Central memory CD4-positive, alpha-beta T cell (primary cell): ENCODE data around the gene TYMP.

Experiments
- DNase-seq: peaks from one replicate; pipeline ENCODE4 v3.0.0; 2022

Gene TYMP

GRCh38 chr22:50504369-50505211 is 25.2 kb downstream of the TYMP start:
- no peak for DNase-seq

- no peak for DNase-seq
These were observed 26.2 kb downstream of the TYMP start for GRCh38 chr22:50503475-50504145.

GRCh38 chr22:50502628-50503474 is 27.0 kb downstream of the TYMP start:
- no peak for DNase-seq

GRCh38 chr22:50502096-50502495 is 27.7 kb downstream of the TYMP start:
- DNase-seq: no peak

GRCh38 chr22:50500452-50500851 is 29.4 kb downstream of the TYMP start:
- DNase-seq: no peak

GRCh38 chr22:50498322-50498890 is 31.4 kb downstream of the TYMP start:
- peak; percentile 65 for DNase-seq

GRCh38 chr22:50497093-50497492 is 32.7 kb downstream of the TYMP start:
- no peak for DNase-seq

GRCh38 chr22:50490531-50491308 is 39.1 kb downstream of the TYMP start:
- no peak for DNase-seq

- DNase-seq: no peak
These were observed 40.2 kb downstream of the TYMP start for GRCh38 chr22:50489363-50490243.

- DNase-seq: no peak
These were observed 40.9 kb downstream of the TYMP start for GRCh38 chr22:50488886-50489285.

GRCh38 chr22:50488006-50488677 is 41.7 kb downstream of the TYMP start:
- no peak for DNase-seq

- DNase-seq: no peak
These were observed 42.4 kb downstream of the TYMP start for GRCh38 chr22:50487290-50488005.

GRCh38 chr22:50486561-50487289 is 43.1 kb downstream of the TYMP start, which contains the start of gene MIOX:
TSS of gene MIOX (plus strand) at chr22:50486859. CDS start at chr22:50486898, 39 bp downstream.
- DNase-seq: no peak

- no peak for DNase-seq
These were observed 44.3 kb downstream of the TYMP start for GRCh38 chr22:50485221-50486131.

GRCh38 chr22:50483977-50484853 is 45.6 kb downstream of the TYMP start:
- DNase-seq: no peak

- DNase-seq: no peak
These were observed 46.3 kb downstream of the TYMP start for GRCh38 chr22:50483556-50483955.

GRCh38 chr22:50483106-50483505 is 46.7 kb downstream of the TYMP start:
- DNase-seq: no peak
